KG1 (cell line): ENCODE measurements around the gene SCUBE3.

Source experiments
- DNase-seq: peaks from one replicate; lab custom pipeline; 2025; lab: John Stamatoyannopoulos, UW

Gene SCUBE3

DNA sequence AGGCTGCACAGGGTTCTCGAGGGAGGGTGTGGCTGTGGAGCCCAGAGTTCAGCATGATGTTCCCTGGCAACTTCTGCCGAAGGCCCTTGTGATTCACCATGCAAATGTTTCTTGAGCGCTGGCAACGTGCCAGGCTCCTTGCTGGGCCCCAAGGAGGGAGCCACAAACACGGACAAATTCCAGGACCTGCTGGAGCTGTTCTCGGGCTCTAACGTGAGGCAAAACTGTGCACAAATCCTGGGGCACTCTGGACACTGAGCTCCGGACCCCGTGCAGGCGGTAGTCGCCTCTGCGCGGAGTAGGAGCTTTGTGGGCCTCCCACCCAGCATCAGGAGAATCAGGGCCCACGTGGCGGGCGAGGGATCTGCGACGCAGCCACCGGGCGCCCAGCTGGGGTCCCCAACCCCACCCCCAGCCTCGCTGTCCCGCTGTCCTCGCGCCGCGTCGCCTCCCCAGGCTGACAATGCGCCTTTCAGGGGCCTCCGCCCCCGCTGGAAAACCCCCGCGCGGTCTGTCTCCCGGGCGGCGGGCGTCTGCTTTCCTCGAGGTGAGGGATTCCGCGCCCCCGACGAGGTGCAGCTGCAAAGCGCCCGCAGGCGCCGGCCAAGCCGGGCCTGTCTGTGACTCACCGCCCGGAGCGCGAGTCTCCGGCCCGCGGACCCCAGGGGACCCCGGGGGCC is 31.7 kb upstream of the SCUBE3 start:
- DNase-seq: no peak

DNA sequence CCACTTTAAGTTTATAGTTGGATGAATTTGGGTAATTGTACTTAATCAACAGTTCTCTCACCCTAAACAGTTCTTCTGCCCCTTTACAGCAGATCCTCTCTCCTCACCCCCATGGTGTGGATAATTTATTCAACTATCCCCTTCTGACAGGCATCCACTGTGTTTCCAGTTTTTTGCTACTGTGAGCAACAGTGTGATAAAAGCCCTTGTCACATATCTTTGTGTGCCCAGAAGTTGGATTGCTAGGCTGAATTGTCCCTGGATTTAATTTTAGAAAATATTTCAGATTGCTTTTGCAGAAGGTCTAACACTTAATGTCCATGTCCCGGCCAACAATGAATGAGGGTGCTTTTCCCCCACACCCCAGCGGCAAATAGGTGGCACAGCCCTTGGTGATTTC is 30.5 kb upstream of the SCUBE3 start:
- DNase-seq: no peak

DNA sequence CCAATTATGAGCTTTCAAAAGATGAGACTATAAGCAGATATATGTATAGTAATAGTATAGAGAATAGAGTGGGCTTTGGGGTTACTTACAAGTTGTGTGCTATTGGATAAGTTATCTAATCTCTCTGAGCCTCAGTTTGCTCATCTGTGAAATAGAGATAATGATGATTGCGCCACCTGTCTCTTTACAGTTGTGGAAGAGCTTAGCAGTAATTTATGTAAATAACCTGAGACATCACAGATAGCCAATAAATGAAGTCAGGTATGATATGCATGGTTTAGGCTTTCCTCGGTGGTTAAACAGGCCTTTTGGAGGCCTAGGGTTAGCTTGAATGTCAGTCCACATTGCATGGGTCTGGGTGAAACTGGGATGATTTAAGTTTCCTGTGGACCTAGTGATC is 29.8 kb upstream of the SCUBE3 start:
- DNase-seq: no peak

DNA sequence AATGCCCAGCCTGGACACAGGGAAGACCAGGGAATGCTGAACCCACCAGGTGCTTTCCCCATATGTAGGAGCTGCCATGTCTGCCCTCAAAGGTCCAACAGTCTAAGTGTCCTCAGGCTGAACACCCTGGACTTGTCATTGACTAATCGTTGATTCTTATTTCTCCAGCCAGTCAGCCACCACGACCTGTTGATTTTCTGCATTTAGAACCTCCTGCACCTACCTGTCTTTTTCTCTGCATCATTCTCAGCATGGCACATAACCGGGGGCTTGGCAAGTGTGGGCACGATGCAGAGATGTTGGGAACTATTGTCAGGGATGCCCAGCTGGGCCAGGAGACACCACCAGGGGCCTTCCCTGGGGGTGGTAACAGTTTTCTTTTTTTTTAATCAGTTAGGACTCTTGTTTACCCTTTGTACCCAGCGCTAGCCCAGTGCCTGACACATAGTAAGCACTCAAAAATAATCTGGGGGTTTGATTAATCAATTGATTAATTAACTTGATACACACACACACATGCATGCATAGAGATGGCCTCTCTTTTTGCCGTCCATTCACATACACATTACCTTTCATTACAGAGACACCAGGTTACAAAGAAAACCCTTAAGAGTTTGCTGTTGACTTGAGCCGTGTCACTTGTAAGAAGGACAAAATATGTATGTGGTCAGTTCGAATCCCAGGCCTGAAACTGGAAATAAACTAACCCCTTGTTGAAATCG is 29.0 kb upstream of the SCUBE3 start:
- DNase-seq: no peak

DNA sequence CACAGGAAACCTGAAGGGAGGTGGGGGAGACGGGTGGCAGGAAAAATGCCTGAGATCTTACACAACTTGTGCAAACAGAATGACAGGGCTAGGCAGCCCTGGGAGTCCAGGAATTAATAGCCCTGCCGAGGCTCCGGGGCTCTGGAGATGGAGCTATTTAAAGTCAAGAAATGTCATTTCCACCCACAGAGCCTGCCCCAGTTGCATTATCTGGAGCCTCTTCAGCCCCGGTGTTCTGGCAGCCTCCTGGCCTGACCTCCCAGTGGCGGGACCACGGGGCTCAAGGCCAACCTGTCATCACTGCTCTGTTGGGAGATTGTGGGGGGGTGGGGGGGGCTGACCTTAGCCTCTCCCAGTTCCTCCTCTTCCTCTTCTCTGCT is 28.5 kb upstream of the SCUBE3 start:
- DNase-seq: no peak

DNA sequence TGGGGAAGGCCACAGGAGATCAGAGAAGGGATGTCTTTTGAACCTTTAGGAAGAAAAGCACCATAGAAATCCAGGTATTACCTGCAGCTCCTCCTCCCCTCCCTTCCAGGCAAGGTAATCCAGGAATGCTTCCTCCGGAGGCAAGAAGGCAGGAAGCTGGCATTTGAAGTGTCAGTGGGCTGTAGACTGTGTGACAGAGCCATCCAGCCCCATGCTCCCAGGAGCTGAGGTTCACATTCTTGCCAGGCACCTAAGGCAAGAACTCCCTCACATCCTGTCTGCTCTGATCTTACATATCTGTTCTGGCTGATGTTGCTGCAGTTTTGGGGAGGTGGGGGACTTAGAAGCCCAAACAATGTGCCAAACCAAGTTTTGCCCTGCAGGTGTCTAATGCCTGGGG is 27.8 kb upstream of the SCUBE3 start:
- DNase-seq: no peak

DNA sequence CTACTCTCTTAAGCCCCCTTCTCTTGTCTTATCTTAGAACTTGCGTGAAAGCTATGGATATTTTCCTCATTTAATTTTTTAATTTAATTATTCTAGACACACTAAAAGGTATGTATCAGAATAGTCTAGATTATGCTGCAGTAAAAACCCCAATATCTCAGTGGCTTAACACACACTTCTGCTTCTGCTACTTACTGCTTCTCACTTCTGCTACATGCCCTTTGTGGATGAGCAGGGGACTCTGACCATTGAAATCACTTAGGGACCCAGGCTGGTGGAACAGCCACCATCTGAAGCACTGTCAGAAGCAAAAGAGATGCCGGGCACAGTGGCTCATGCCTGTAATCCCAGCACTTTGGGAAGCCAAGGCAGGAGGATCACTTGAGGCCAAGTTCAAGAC is 27.2 kb upstream of the SCUBE3 start:
- no peak for DNase-seq

DNA sequence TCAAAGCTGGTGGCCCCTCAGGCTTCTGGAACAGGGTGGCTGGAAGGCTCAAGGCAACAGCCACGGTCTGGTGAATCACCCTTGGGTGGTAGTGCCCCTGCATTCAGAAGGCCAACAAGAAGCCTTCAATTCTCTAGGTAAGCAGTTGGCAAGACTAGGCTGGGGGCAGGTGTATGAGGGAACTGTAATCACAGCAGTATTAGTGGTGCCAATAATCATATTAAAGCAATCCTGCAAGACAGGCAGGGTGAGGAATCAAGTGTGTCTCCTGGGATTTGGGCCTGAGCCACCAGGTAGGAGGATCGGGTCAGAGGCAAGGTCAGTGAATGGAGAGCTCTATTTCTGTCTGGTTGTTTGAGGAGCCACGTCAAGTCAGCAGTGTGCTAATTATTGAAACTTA is 24.9 kb upstream of the SCUBE3 start:
- no peak for DNase-seq

DNA sequence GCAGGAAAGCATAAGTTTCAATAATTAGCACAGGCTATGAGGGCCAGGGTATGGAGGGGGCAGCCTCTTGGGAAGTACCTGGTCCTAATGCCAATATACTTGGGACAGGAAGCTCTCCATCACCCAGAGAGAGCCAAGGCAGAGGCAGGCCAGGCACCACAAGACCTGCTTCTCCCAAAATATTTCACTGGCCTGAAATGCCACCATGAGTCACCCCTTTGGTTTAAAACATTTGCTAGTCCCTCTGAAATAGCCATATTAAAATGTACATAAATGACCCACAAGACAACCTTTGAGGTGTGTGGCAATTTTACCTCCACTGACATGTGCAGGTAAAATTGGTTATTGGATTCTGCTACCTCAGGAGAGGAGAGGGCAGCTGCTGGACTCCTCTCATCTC is 23.4 kb upstream of the SCUBE3 start:
- DNase-seq: no peak

DNA sequence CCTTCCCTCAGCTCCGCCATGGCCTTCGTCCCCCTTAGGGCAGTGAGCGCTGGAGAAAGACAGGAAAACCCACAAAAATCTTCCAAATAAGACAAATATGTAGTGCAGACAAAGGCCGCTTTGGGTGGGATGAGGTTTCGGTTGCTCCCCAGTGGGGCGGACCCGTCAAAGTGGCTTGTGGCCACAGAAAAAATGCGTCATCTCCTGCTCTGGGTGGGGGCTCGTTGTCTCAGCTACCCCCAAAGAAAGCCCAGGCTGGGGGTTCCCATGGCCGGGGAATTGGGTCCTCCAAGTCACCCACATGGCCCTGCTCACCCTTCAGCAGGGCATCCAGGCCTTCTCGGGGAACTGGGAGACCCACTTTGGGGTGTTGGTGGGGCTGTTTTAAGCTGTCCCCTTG is 21.9 kb upstream of the SCUBE3 start:
- no peak for DNase-seq

DNA sequence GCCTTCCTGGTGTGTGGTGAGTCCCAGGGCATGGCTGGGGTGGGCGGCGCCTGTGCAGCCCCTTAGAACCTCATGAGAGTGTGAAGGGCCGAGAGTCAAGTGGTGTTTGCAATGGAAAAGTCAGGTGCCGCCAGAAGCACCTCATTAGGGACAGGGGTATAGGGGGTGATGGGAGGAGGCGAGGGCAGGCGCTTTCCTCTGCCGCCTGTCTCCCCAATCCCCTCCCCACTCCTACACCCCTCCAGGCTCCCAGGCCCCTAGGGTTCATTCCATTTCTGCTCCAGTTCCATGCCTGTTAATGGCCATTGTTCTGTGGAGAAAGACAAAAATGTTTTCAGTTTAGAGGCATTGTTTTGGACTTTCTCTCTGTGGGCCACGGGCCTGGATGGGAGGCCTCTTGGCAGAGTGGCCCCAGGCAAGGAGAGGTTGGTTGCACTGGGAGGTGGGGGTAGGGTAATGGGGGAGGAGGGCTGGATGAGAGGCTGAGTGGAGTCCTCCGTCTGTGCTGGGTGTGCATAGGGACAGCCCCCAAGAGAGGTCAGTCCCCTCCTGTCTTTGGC is 21.4 kb upstream of the SCUBE3 start:
- DNase-seq: no peak

DNA sequence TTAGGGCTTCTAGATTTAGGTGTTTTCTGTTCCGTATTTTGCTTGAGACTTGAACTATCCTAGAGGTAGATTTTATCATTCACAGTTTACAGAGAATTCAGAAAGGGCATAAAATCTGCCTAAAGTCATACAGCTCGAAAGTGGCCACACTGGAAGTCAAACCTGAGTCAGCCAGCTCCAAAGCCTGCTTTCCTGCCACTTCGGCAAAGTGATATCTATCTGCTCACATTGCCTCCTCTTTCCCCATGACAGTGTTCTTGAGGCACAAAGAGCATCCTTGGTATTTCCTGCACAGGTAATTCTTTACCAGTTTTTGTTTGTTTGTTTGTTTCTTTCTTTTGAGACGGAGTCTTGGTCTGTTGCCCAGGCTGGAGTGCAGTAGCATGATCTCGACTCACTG is 19.4 kb upstream of the SCUBE3 start:
- no peak for DNase-seq

DNA sequence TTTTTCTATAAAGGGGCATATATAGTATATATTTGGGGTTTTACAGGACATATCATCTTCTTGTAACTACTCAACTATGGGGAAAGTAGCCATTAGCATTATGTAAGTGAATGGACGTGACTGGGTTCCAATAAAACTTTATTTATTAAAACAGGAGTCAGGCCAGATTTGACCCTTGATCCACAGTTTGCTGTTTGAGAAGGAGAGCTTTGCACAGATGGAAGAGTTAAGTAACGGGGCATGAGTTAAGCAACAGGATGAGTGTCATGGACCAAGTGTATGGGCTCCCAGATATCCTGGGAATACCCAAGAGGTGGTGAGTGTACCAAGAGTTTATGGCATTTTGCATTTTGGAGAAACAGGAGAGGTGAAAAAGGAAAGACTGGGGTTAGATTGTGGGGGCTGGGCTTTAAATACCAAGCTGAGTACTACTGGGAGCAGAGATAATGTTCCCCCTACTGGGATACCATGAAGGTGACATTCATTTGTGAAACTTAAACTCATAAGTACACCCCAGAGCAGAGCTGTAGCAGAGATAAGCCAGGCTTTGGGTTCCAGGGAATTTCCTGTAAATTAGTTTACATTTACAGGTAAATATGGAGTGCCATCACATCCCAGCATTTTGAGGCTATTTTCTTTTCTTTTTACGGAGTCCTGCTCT is 18.5 kb upstream of the SCUBE3 start:
- no peak for DNase-seq

DNA sequence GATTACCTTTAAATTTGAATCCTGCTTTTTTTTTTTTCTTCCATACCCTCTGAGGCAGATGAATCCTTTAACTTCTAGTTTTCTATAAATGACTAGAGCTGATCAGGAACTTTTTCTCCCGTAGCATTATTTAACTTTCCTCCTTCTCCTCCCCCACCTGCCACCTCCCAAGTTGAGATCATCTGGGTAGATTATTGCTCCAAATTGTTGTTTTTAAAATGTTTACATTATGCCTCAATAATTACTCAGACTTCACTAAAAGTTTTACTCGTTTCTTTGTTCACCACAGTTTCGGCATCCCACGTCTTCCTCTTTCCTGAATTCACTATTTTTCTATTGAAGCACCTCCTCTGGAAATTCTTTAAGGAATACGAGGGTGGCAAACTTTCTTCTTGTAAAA is 16.6 kb upstream of the SCUBE3 start:
- DNase-seq: no peak

DNA sequence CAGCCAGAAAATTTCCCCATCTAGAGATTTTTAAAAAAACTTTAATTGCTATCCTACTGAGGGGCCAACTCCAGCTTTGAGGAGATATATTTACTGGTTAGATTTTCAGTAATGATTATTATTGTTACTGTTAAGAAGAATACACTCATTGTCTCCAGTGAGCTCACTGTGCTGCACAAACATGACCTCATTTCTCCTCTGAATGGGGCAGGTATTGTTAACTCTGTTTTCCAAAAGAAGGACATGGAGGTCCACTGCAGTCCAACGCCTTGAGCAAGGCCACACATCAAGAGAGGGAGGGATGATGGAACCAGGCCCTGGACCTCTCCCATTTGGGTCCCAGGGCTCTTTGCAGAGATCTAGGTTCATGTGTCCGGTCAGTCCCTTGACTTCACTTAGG is 13.9 kb upstream of the SCUBE3 start:
- DNase-seq: no peak

DNA sequence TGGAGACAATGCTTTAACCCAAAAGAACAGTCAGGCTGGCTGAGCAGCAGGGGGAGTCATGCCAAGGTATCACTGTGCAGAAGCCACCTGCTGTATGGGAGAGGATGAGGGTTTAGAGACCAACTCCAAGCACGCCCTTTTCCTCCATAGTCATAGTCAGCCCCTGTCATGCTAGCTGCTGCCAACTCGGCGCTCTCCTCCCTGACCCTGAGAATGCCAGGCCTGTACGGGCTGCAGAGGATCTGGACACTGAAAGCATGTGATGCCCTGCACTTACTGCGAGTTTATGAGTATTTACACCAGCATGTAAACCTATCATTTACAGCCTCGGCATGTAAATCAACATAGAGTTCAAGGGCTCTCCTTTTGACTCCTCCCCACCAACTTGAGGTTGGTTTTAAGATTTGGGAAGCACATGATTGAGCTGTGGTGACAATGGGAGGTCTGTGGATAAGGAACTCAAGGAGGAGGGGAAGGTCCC is 11.7 kb upstream of the SCUBE3 start:
- no peak for DNase-seq

DNA sequence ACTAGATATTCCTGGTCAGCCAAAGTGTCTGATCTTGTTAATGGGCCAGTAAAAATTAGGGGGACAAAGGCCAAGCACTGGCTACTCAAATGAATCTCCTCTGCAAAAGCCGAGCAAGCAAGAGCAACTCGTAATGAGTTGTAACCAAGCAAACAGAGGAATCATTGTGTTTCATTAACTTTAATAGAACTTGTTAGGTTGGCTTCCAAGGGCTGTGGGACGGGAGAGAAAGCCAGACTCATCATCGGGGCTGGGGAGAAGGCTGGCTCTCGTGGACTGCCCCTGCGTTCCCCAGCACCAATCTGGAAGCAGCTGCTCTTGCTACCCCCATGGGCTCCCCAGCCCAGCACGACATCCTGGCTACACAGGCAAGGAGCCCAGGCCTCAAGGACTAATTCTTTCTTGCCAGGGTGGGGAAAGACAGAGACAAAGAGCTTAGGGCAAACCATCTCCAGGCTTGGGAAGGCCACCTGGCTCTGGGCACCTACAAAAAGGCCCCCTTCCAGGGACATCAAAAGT is 10.5 kb upstream of the SCUBE3 start:
- no peak for DNase-seq

DNA sequence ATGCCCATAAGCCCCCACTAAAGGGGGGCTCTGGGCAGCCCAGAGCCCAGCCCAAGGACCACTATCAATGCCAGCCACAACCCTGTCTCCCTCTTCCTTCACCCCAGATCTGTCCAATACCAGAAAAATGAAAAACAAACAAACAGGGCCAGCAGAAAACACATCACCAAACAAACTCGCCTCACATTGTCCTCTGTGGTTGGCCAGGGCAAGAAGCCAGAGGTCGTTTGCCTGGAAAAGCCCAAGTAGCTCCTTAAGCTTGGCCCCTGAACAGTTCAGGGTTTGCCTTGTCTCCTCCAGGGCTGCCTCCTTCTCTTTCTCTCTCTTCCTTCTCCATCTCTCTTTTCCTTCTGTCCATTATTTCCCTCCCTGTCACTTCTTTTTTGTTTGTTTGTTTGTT is 10.1 kb upstream of the SCUBE3 start:
- DNase-seq: no peak

DNA sequence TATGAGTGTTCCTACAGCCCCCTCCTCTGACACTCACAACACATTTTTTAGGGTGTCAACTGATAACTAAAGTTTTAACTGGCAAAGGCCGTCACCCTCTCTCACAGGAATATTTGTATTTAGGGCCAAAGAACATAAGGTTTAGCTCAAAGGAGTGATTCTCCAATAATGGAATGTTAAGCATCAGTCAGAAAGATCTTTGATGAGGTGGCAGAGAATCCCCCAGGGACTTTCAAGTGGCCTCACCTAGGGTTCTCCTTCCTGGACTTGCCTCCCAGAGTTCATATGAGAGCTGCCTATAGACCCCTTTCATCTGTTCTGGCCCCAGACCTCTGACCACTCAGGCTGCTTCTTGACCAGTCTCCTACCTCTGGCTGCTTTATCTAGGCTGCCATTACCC is 7.4 kb upstream of the SCUBE3 start:
- no peak for DNase-seq

DNA sequence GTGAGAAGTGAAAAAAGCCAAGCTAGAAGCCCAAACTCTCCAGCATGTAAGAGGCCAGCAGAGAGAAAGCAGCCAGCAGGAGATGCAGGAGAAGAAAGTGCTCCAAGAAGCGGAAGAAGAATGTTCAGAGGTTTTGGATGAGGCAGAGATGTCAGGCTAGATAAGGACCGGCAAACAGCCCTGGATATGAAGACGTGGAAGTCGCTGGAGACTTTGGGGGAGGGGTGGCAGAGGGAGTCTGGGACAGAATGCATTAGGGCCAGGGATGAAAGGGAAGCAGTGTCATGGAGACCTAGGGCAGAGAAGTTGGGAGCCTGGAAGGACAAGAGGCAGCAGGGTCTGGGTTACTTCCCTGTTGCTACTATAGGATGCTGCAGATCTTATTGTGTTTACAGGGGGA is 5.3 kb upstream of the SCUBE3 start:
- no peak for DNase-seq

DNA sequence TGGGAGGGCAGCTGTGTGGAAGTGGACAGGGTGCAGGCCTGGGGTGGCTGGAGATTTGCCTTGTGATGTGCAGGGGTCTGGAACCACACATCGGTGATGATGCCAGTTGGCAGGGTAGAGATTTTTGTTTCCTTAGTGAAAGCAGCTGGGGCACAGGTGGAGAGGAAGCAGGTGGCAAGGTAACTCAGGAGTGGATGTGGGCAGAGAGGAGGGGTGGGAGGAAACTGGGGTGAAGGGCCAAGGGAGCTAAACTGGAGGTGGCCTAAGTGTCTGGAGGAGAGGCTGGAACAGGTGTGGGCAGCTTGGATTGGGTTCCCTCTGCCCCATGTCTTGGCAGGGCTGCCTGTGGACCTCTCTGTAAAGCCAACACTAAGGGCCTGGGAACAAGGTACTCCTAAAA is 4.7 kb upstream of the SCUBE3 start:
- no peak for DNase-seq

DNA sequence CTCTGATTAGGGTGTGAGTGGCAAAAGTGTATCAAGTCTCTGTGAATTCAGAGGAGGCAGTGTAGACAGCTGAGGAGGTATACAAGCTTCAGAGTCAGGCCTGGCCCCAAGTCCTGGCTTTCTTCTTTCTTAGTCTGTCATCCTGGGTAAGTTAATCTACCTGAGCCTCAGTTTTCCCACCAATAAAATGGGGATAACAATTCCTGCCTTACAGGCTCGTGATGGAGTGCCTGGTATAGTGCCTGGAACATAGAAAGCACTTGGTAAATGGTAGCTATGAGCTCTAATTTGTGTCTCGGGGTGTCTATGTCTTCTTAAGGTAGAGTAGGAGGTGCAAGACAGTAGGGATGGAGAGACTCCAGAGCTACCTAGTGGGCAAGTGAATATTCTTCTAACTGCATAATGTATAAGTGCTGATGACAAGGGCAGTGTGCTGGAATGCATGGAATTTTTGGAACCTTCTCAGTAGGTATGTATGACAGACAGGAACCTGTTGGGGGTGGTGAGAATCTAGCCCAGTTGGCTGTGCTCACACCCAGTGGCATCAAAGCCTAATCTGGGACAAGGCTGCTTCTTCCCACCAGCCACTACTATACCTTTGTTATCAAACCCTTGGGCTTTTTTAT is 4.0 kb upstream of the SCUBE3 start:
- DNase-seq: no peak
